ENCODE data around the gene THUMPD3. TPM values are rescaled to one million over a fixed set of nuclear protein-coding genes. Genes with fewer than 3 reads are reported as not detected.
A peak's percentile ranks its signal among the peaks of the same experiment; 100 is the strongest.

THUMPD3 gene
- total RNA-seq, 2 experiments from 2014 or later, result 46.6 to 48.0 TPM

DNA sequence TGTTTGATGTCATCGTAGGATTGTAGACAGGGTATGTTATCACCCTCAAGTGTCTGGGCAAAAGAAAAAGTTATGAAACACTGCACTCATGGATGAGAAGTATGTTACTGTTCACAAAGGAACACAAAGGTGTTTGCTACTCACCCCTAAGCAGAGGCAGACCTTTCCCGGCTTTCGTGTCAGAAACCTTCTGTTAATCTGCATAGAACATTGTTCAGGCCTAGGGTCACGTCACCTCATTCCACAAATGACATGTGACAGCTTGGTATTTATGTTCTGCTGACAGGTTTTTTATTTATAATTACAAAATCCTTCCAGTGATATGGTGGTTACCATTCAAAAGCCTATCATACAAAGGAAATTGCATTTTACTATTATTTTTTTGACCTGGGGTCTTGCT lies 16.5 kb downstream of the THUMPD3 start:
- Mint-ChIP-seq H3K4me1 (peaks cover 16% of the 10 kb centered on the region), H3K9me3 (no peaks in the 10 kb centered on the region), H3K27ac (no peak overlapping the region), H3K4me3 (no peak overlapping the region), H3K36me3 (ENCODE audit: low read depth) (peaks cover 62% of the 10 kb centered on the region), H3K27me3 (no peaks in the 10 kb centered on the region)
- CTCF ChIA-PET, result interaction anchor here (0.7 to 1.6 kb wide), 4 partner anchors 12 to 354 kb away, joined by 3 read pairs; partner anchors contain the start of gene THUMPD3
- DNase-seq, result no peak
- POLR2A ChIA-PET, result no interaction called here

DNA sequence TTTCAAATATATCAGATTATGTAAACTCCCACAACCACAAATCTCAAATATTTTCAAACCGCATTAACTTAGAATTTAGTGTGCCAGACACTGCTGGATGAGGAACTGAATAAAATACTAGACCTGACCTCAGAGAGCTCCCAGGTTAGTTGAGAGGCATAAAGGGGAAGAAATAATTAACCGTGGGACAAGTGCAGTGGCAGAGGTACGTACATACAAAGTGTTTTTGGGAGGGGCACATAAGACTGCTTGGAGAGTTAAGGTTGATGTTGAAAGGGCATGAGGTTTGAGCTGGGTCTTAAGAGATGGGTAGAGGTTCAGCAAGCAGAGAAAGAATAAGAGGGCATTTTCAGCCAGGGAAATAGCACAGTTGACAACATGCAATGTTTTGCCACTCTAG lies 17.2 kb downstream of the THUMPD3 start:
- peaks cover 16% of the 10 kb centered on the region for H3K4me1 Mint-ChIP-seq
- CTCF ChIA-PET, result interaction anchor here (0.7 to 1.1 kb wide), 3 partner anchors 13 to 353 kb away, joined by 3 read pairs; partner anchors contain the start of gene THUMPD3
- no peaks in the 10 kb centered on the region for H3K9me3 Mint-ChIP-seq
- no peaks in the 10 kb centered on the region for H3K27me3 Mint-ChIP-seq
- DNase-seq, result no peak
- H3K27ac Mint-ChIP-seq, result no peak overlapping the region
- peaks cover 61% of the 10 kb centered on the region for H3K36me3 Mint-ChIP-seq (ENCODE audit: low read depth)
- POLR2A ChIA-PET, result no interaction called here
- H3K4me3 Mint-ChIP-seq, result no peak overlapping the region

DNA sequence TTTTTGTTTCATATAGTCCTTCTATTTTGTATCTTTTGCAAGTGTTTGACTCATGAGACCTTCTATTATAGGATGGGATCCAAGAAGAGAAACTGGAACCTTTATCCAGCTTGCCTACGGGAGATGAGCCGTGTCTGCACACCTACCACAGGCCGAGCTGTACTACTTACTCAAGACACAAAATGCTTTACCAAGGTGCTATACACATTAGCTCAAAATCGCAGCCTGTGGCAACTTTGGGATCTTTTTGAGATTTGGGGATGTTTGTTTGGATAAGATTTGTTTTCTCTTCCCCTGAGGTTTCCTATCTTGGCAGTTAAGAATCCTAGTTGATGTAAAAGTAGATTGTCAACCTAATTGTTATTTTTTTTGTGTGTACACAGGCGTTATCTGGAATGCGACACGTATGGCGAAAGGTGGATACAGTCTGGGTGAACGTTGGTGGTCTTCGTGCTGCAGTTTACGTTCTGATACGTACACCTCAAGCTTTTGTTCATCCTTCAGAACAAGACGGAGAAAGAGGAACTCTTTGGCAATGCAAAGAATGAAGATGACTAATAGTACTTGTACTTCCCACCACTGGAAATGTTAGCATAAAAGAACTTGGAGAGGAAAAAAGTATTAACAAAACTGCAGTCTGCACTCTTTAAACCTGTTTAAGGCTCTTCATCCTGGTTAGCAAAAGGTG lies 21.4 kb downstream of the THUMPD3 start:
- ChIA-PET POLR2A (interaction anchor here (1.1 kb wide), 1 partner anchor 21 kb away, joined by 3 read pairs; the partner anchor contains the start of gene THUMPD3), CTCF (interaction anchor here (1.2 to 2.0 kb wide), 3 partner anchors 9 to 52 kb away, joined by 3 to 6 read pairs (median 4); partner anchors contain the start of gene THUMPD3)
- H3K4me1 Mint-ChIP-seq, result peaks cover 18% of the 10 kb centered on the region
- H3K27ac Mint-ChIP-seq, result no peak overlapping the region
- H3K27me3 Mint-ChIP-seq, result no peaks in the 10 kb centered on the region
- H3K4me3 Mint-ChIP-seq, result no peak overlapping the region
- no peaks in the 10 kb centered on the region for H3K9me3 Mint-ChIP-seq
- DNase-seq, result no peak
- H3K36me3 Mint-ChIP-seq (ENCODE audit: low read depth), result peaks cover 69% of the 10 kb centered on the region

DNA sequence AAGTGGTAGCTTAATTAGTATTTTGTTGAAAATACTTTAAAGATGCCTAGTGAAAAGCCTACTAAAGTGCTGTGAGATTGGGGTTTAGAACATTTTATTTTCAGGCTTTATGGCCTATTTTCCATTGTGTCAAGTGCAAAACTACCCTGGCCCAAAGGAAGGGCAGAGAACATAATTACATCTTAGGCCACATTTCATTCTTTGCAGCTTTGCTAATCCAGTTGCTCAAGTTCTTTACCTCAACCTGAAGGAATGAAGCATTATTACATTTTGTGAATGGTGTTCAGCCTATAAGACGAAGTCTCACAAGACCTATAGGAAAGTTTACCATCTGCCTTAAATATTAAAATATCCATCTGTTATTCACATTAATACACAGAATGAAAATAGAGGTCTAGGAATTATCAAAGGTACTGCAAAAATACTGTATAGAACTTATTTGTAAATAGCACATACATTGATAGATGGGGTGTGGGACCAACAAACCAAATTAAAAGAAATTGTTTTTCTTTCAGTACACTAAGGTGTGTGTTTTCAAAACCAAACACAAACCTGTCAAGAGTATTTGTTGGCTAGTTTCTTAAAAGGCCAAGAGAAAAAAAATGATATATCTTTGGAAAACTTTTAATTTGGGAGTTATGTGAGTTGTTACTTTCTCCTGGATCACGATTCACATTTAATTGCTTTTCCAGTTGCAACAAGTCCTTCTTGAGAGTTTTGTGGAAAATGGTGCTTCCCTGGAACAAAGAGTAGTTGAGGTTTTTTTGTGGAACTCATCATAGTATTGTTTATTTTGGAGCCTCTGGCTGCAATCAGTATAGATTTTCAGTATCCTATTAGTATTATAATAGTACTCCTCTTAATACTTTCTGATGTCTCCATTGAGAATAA lies 22.6 kb downstream of the THUMPD3 start:
- POLR2A ChIA-PET, result no interaction called here
- Mint-ChIP-seq H3K4me1 (peaks cover 19% of the 10 kb centered on the region), H3K27ac (no peak overlapping the region), H3K4me3 (no peak overlapping the region), H3K27me3 (no peaks in the 10 kb centered on the region), H3K36me3 (ENCODE audit: low read depth) (peaks cover 73% of the 10 kb centered on the region), H3K9me3 (no peaks in the 10 kb centered on the region)
- CTCF ChIA-PET, result interaction anchor here (2.0 kb wide), 1 partner anchor 8 kb away, joined by 6 read pairs; no protein-coding TSS in a partner anchor
- DNase-seq, result no peak

DNA sequence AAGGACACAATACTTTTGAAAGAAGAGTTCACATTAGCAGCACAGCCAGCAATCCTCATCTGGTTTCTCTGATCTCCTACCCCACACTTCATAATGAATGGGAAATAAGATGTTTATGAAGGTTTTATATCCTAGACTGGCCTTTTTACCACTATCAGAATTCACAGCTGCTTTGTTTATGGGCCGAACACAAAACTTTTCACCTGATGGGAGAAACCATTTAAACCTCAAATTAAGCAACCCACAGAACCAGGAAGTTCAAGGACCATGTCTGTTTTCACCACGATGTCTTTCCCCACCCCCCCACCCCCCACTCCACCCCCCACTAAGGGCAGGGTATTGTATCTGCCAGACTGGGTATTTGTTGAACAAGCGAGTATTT lies 23.2 kb downstream of the THUMPD3 start:
- CTCF ChIA-PET, result no interaction called here
- H3K27me3 Mint-ChIP-seq, result no peaks in the 10 kb centered on the region

DNA sequence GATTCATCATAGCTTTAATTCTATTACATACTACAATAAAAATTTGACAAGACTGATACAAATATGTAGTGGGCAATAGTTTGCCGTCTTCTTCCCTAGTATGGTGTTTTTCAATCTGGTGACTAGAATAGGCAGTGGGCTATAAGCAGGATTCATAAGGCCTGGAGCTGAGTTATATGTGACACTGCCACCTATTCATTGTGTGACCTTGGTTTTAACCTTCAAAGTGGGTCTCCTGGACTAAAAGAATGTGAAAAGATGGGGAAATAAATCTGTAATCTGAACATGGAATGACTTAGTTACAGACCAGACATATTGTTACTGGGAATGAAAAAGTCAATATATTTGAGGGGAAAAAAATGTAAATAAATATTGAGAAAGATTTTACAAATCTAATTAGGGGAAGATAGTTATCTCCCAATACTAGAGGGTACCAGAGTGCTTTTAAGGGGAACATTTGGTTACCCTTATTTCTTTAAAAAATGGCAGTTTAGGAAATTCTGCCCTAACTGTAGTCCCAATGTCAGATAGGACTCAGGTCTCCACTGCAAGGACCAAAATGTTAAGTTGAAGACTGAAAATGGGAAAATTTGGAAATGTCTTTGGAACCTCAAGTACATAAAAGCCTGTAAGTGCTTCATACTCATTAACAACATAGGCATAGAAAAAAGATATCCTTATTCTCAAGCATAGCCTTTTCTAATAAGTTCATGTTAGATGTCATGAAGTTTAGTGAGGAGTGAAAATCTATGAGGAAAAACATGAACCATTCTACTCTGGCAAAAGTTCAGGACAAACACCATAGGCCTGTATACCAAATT lies 23.9 kb downstream of the THUMPD3 start:
- H3K9me3 Mint-ChIP-seq, result no peaks in the 10 kb centered on the region
- DNase-seq, result no peak
- no peak overlapping the region for H3K4me3 Mint-ChIP-seq
- peak overlapping the region; percentile 56 for H3K27ac Mint-ChIP-seq
- ChIA-PET CTCF (no interaction called here), POLR2A (no interaction called here)
- H3K36me3 Mint-ChIP-seq (ENCODE audit: low read depth), result peaks cover 81% of the 10 kb centered on the region
- H3K27me3 Mint-ChIP-seq, result no peaks in the 10 kb centered on the region
- H3K4me1 Mint-ChIP-seq, result peaks cover 24% of the 10 kb centered on the region

More for the DNA sequence above, 23.2 kb downstream of the THUMPD3 start:
- POLR2A ChIA-PET, result no interaction called here
- Mint-ChIP-seq H3K4me1 (peaks cover 21% of the 10 kb centered on the region), H3K36me3 (ENCODE audit: low read depth) (peaks cover 78% of the 10 kb centered on the region), H3K9me3 (no peaks in the 10 kb centered on the region), H3K4me3 (no peak overlapping the region), H3K27ac (no peak overlapping the region)
- DNase-seq, result no peak

DNA sequence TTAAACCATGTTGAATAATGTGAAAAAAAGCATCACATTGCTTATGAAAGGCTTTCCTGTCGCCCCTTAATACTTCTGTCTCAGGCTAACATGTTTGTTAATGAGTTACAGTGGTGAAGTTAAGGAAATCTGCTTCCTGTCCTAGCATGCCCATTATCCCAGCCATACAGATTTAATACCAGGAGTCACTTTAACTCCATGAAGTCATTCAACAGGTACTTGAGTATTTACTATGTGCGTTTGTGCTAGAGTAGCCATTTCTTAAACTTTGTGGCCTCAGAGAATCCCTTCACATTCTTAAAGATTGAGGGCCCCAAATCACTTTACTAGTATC lies 24.4 kb downstream of the THUMPD3 start:
- POLR2A ChIA-PET, result no interaction called here
- Mint-ChIP-seq H3K27ac (peak overlapping the region; percentile 9), H3K36me3 (ENCODE audit: low read depth) (peaks cover 87% of the 10 kb centered on the region), H3K9me3 (no peaks in the 10 kb centered on the region), H3K4me3 (no peak overlapping the region), H3K27me3 (no peaks in the 10 kb centered on the region), H3K4me1 (peaks cover 30% of the 10 kb centered on the region)
- CTCF ChIA-PET, result no interaction called here
- no peak for DNase-seq

DNA sequence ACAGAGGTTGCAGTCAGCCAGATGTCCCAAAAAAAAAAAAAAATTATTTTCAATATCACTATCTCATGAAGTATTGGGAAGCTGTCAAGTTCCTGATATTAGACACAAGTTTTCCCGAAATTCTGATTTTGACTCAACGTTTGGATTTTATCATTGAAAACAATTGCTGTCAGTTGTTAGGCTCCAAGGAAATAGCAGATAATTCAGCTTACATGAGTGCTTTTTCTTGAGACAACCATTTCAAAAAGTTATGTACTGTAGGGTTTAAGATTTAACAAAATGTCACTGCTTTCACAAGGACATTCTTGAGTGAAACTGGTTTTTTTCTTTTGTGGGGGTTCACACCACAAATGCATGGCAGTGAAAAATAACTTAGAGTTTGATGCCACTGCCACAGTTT lies 25.3 kb downstream of the THUMPD3 start:
- no peak overlapping the region for H3K27ac Mint-ChIP-seq
- peaks cover 36% of the 10 kb centered on the region for H3K4me1 Mint-ChIP-seq

DNA sequence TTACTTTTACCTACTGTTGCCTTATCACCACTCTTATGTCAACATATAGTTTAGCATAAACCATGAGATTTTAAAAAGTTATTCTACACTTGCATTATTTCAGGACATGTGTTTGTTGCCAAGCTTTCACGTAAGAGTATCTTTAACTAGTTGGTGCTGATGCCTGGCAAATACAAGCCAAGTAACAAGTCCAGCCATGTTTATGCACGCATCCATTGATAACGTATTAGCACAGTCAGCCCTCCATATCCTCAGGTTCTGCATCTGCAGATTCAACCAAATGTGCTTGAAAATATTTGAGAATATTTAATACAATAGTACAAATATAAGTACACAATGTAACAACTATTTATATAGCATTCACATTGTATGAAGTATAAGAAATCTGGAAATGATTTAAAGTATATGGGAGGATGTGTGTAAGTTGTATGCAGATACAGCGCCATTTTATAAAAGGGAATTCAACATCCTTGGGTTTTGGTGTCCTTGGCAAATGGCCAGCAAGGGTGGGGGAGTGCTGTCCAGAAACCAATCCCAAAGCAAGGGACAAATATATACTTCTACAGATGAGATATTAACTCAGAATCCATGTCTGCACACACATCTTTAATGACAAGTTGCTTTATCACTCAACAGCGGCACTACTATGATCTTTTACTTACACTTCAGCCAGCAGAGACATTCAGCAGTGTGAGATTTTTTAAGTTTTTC lies 25.9 kb downstream of the THUMPD3 start:
- Mint-ChIP-seq H3K4me1 (peaks cover 41% of the 10 kb centered on the region), H3K36me3 (ENCODE audit: low read depth) (peaks cover 83% of the 10 kb centered on the region), H3K27ac (no peak overlapping the region), H3K4me3 (no peak overlapping the region), H3K9me3 (no peaks in the 10 kb centered on the region), H3K27me3 (no peaks in the 10 kb centered on the region)
- DNase-seq, result no peak
- CTCF ChIA-PET, result interaction anchor here (0.6 kb wide), 4 partner anchors 15 to 667 kb away, joined by 3 read pairs; no protein-coding TSS in a partner anchor
- POLR2A ChIA-PET, result interaction anchor here (0.7 kb wide), 1 partner anchor 23 kb away, joined by 3 read pairs; no protein-coding TSS in a partner anchor

More for the DNA sequence above, 25.3 kb downstream of the THUMPD3 start:
- H3K27me3 Mint-ChIP-seq, result no peaks in the 10 kb centered on the region
- peaks cover 84% of the 10 kb centered on the region for H3K36me3 Mint-ChIP-seq (ENCODE audit: low read depth)
- DNase-seq, result no peak
- H3K4me3 Mint-ChIP-seq, result no peak overlapping the region
- ChIA-PET POLR2A (no interaction called here), CTCF (interaction anchor here (0.6 kb wide), 1 partner anchor 668 kb away, joined by 3 read pairs; no protein-coding TSS in a partner anchor)
- no peaks in the 10 kb centered on the region for H3K9me3 Mint-ChIP-seq

DNA sequence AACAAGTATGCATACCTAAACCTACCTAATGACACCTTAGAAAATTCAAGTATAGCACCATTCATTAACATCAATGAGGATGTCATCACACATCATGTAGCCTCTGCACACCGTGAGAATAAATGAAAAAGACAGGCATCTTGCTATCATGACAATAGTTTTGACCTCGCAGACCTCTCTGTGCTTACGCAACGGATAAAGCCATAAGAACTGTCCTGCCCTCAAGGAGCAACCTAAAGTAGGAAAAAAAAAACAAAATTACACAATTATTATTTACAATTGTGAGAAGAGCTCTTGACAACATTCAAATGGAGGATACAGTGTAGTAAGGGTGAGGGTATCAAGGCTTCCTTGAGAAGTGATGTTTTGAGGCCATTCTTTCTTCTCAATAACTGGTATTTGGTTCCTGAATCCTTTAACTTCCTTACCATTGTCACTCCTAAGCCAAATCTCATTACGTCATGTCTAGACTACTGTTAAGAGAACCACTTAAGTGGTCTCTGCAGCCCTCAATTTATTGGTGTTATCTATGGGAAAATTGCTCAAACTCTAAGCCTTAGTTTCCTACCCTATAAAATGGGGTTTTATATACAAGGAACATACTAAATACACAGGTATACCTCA lies 27.5 kb downstream of the THUMPD3 start:
- CTCF ChIA-PET, result interaction anchor here (0.6 to 0.7 kb wide), 3 partner anchors 17 to 60 kb away, joined by 3 to 5 read pairs (median 3); no protein-coding TSS in a partner anchor
- peaks cover 83% of the 10 kb centered on the region for H3K36me3 Mint-ChIP-seq (ENCODE audit: low read depth)
- peaks cover 56% of the 10 kb centered on the region for H3K4me1 Mint-ChIP-seq
- H3K9me3 Mint-ChIP-seq, result no peaks in the 10 kb centered on the region
- POLR2A ChIA-PET, result no interaction called here
- H3K27ac Mint-ChIP-seq, result no peak overlapping the region
- H3K27me3 Mint-ChIP-seq, result no peaks in the 10 kb centered on the region
- no peak for DNase-seq
- no peak overlapping the region for H3K4me3 Mint-ChIP-seq

DNA sequence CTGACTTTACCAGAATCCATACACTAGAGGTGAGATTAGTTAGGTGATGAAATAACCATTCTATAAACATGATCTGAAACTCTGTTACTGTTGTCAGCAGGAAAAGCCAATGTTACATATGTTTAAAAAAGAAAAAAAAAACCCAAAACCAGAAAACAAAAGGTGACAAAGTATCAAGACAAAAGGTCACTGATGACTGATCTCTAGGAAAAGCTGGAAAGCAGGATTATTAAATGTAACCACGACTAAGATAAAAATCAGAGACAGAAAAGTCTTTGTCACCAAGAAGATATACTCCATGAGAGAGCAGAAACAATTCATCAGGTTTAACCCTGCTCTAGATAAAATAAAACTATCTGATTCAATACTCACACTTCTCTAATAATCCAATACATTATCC lies 29.2 kb downstream of the THUMPD3 start:
- Mint-ChIP-seq H3K27ac (no peak overlapping the region), H3K4me1 (peaks cover 55% of the 10 kb centered on the region), H3K4me3 (no peak overlapping the region), H3K36me3 (ENCODE audit: low read depth) (peaks cover 76% of the 10 kb centered on the region), H3K27me3 (no peaks in the 10 kb centered on the region), H3K9me3 (no peaks in the 10 kb centered on the region)
- ChIA-PET CTCF (no interaction called here), POLR2A (no interaction called here)
- DNase-seq, result no peak

Data from activated CD4-positive, alpha-beta T cell treated with anti-CD3 and anti-CD28 coated beads, Interleukin-2, amount 10 ng/mL, durations not matched to agents 7 days and 5 days (primary cell).